ENCODE measurements around the gene CACNG4. TPM values are rescaled to one million over a fixed set of nuclear protein-coding genes. Genes with fewer than 3 reads are reported as not detected.

CACNG4 gene
- total and polyA plus RNA-seq, 8 donors = 0.09 to 4.2 (median 0.32) TPM

GRCh38 chr17:67015001-67015400, 50.5 kb downstream of the CACNG4 start:
- Histone ChIP-seq H3K27ac (no peak overlapping the region), H3K4me3 (no peak overlapping the region), H3K9me3 (no peaks in the 10 kb centered on the region), H3K4me1 (no peaks in the 10 kb centered on the region), H3K27me3 (no peaks in the 10 kb centered on the region), H3K36me3 (no peaks in the 10 kb centered on the region)
- DNase-seq (no peak), ATAC-seq (no peak), FAIRE-seq (no peak)
- intact Hi-C loops (cut with DNase I) = no loop called here
- TF ChIP-seq CTCF (IDR thresholded peaks at IDR 0.05) = no peak
- WGBS, 2 donors = 85 to 89% methylated on average over 11 of the region's 11 CpGs

GRCh38 chr17:67016039-67016762, 51.7 kb downstream of the CACNG4 start:
- no peaks in the 10 kb centered on the region for H3K4me1 ChIP-seq
- no peaks in the 10 kb centered on the region for H3K27me3 ChIP-seq
- DNase-seq (no peak), FAIRE-seq (no peak), ATAC-seq (no peak)
- H3K4me3 ChIP-seq = no peak overlapping the region
- H3K9me3 ChIP-seq = no peaks in the 10 kb centered on the region
- WGBS, 2 donors = 82 to 83% methylated on average over 17 of the region's 17 CpGs
- no peak for TF ChIP-seq CTCF (IDR thresholded peaks at IDR 0.05)
- no peaks in the 10 kb centered on the region for H3K36me3 ChIP-seq
- H3K27ac ChIP-seq = no peak overlapping the region
- intact Hi-C loops (cut with DNase I) = no loop called here

GRCh38 chr17:67017910-67018309, 53.4 kb downstream of the CACNG4 start:
- Histone ChIP-seq H3K27ac (no peak overlapping the region), H3K4me3 (no peak overlapping the region), H3K4me1 (no peaks in the 10 kb centered on the region), H3K27me3 (no peaks in the 10 kb centered on the region), H3K36me3 (no peaks in the 10 kb centered on the region), H3K9me3 (no peaks in the 10 kb centered on the region)
- ATAC-seq (no peak), FAIRE-seq (no peak), DNase-seq (no peak)
- no peak for TF ChIP-seq CTCF (IDR thresholded peaks at IDR 0.05)
- 81 to 85% methylated on average over 14 of the region's 14 CpGs for WGBS, 2 donors
- intact Hi-C loops (cut with DNase I) = no loop called here

GRCh38 chr17:67018471-67019434, 54.2 kb downstream of the CACNG4 start:
- no peaks in the 10 kb centered on the region for H3K4me1 ChIP-seq
- WGBS, 2 donors = 75 to 77% methylated on average over 12 of the region's 12 CpGs
- FAIRE-seq (no peak), DNase-seq (no peak), ATAC-seq (no peak)
- no peaks in the 10 kb centered on the region for H3K36me3 ChIP-seq
- no peaks in the 10 kb centered on the region for H3K9me3 ChIP-seq
- no peak for TF ChIP-seq CTCF (IDR thresholded peaks at IDR 0.05)
- no peak overlapping the region for H3K4me3 ChIP-seq
- no peak overlapping the region for H3K27ac ChIP-seq
- intact Hi-C loops (cut with DNase I) = no loop called here
- no peaks in the 10 kb centered on the region for H3K27me3 ChIP-seq

All from pancreas (tissue), 10 donors.